Measurements from ENCODE around the gene CELF2. TPM values are rescaled to one million over a fixed set of nuclear protein-coding genes. Genes with fewer than 3 reads are reported as not detected.

CELF2 gene
- total and polyA plus RNA-seq, 9 of the 15 experiments (the other 6 are each of a cell fraction or from before 2014, with no cell fraction given): 4.0 to 20.3 (median 11.1) TPM

DNA sequence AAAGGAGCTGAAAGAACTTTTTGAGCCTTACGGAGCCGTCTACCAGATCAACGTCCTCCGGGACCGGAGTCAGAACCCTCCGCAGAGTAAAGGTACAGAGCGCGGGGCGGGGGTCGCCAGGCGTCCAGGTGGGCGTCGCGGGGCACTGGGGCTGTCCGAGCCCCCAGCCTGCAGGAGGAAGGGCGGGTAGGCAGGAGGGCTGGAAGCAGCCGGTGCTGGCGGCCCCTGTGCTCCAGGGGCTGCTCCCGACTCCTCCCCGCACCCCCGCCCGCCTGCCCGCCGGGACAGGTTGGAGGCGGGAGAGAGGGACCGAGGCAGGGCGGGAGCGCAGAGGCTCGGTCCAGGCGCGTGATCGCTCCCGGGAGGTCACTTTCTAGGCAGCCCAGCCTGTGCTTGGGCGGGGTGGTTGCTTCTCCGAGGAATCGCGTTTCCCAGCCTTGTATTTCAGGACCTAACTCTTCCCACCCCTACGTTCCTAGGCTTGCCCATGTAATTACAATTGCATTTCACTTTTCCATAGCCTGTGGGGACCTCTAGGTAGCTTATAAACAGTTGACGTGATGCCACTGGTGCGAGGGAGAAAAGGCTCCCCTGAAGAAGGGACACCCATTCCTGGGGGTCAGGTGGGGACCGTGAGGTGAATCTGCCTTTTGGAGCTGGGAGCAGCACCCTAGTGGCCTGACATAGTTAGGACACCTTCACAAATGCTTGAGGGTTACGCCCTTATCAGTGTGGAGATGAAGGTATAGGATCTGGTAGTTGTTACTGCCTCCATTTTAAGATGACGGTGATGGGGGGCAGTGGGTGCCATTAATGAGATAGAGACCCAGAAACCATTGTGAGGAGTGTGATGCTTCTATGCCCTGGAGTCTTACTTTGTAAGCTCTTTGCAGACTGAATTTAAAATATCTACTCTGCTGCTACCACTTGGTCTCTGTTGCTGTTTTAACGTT, 148.2 kb downstream of the CELF2 start (continued):
- peak; percentile 25; the same call in 1 of the 2 replicates for TF ChIP-seq CREM (IDR thresholded peaks at IDR 0.05; ENCODE audit: low read depth)
- TF ChIP-seq SMARCE1 (IDR thresholded peaks at IDR 0.05): peak; percentile 29; the same call in 1 of the 2 replicates
- TF ChIP-seq HDAC1 (IDR thresholded peaks at IDR 0.05): 0 out of 4 replicates have a peak, but pooled peaks of 1 of the 2 experiments have one; percentile 27
- TF ChIP-seq CTBP1 (IDR thresholded peaks at IDR 0.05; ENCODE audit: borderline replicate concordance): peak; percentile 92
- TF ChIP-seq KLF13 (tag; IDR thresholded peaks at IDR 0.05; ENCODE audit: borderline replicate concordance, low read depth): no peak
- TF ChIP-seq NR2C1 (IDR thresholded peaks at IDR 0.05): no peak
- TF ChIP-seq NR2C1 (tag; IDR thresholded peaks at IDR 0.05): 0 out of 2 replicates have a peak, but pooled peaks have one; percentile 31
- TF ChIP-seq PHF8 (IDR thresholded peaks at IDR 0.05; ENCODE audit: borderline replicate concordance, low read length): peak; percentile 15; the same call in 1 of the 2 replicates
- TF ChIP-seq CBX2 (IDR thresholded peaks at IDR 0.05; ENCODE audit: insufficient read depth, low read length, poor library complexity, severe bottlenecking): no peak
- TF ChIP-seq MYC (IDR thresholded peaks at IDR 0.05; ENCODE audit: low read depth, low read length): no peak
- 0 out of 2 replicates have a peak, but pooled peaks have one; percentile 29 for TF ChIP-seq MYC (CRISPR knock-in tag; IDR thresholded peaks at IDR 0.05; ENCODE audit: borderline replicate concordance, low read depth)
- TF ChIP-seq NRF1 (conservative IDR thresholded peaks at IDR 0.05 in 1 of 2, IDR thresholded peaks at IDR 0.05 in 1 of 2): peak in 1 of 2 experiments; percentile 35; a peak in 2 of 4 replicates
- TF ChIP-seq, protein P1, sequence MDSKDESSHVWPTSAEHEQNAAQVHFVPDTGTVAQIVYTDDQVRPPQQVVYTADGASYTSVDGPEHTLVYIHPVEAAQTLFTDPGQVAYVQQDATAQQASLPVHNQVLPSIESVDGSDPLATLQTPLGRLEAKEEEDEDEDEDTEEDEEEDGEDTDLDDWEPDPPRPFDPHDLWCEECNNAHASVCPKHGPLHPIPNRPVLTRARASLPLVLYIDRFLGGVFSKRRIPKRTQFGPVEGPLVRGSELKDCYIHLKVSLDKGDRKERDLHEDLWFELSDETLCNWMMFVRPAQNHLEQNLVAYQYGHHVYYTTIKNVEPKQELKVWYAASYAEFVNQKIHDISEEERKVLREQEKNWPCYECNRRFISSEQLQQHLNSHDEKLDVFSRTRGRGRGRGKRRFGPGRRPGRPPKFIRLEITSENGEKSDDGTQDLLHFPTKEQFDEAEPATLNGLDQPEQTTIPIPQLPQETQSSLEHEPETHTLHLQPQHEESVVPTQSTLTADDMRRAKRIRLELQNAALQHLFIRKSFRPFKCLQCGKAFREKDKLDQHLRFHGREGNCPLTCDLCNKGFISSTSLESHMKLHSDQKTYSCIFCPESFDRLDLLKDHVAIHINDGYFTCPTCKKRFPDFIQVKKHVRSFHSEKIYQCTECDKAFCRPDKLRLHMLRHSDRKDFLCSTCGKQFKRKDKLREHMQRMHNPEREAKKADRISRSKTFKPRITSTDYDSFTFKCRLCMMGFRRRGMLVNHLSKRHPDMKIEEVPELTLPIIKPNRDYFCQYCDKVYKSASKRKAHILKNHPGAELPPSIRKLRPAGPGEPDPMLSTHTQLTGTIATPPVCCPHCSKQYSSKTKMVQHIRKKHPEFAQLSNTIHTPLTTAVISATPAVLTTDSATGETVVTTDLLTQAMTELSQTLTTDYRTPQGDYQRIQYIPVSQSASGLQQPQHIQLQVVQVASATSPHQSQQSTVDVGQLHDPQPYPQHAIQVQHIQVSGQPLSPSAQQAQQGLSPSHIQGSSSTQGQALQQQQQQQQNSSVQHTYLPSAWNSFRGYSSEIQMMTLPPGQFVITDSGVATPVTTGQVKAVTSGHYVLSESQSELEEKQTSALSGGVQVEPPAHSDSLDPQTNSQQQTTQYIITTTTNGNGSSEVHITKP (IDR thresholded peaks at IDR 0.05; ENCODE audit: partially characterized antibody): no peak
- TF ChIP-seq MEF2D (tag; conservative IDR thresholded peaks at IDR 0.05; ENCODE audit: low read depth): 0 out of 2 replicates have a peak, but pooled peaks have one; percentile 26
- TF ChIP-seq HES1 (IDR thresholded peaks at IDR 0.05; ENCODE audit: low read depth): no peak
- TF ChIP-seq MECOM (CRISPR knock-in tag; IDR thresholded peaks at IDR 0.05): peak; percentile 47; the same call in 1 of the 2 replicates
- TF ChIP-seq, protein P2, sequence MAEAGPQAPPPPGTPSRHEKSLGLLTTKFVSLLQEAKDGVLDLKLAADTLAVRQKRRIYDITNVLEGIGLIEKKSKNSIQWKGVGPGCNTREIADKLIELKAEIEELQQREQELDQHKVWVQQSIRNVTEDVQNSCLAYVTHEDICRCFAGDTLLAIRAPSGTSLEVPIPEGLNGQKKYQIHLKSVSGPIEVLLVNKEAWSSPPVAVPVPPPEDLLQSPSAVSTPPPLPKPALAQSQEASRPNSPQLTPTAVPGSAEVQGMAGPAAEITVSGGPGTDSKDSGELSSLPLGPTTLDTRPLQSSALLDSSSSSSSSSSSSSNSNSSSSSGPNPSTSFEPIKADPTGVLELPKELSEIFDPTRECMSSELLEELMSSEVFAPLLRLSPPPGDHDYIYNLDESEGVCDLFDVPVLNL (CRISPR knock-in tag; IDR thresholded peaks at IDR 0.05; ENCODE audit: low read depth): no peak
- TF ChIP-seq E2F5 (CRISPR knock-in tag; IDR thresholded peaks at IDR 0.05): peak; percentile 78; the same call in 1 of the 2 replicates
- TF ChIP-seq, protein P3, sequence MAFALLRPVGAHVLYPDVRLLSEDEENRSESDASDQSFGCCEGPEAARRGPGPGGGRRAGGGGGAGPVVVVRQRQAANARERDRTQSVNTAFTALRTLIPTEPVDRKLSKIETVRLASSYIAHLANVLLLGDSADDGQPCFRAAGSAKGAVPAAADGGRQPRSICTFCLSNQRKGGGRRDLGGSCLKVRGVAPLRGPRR (CRISPR knock-in tag; IDR thresholded peaks at IDR 0.05): no peak
- TF ChIP-seq HMG20B (CRISPR knock-in tag; IDR thresholded peaks at IDR 0.05): no peak

Data from K562 (cell line).